Pancreas (tissue), 10 donors: ENCODE results near the gene PSAT1. TPM values are rescaled to one million over a fixed set of nuclear protein-coding genes. Genes with fewer than 3 reads are reported as not detected.

Source experiments
- ATAC-seq, 4 donors: fragments of 200-7000 bp; cut with Tn5 transposase; one replicate each; pipeline versions ENCODE4 v1.8.0 to v1.9.1; 2020; ENCODE audit warnings: mild to moderate bottlenecking in 4 of 4, moderate library complexity in 4 of 4
- DNase-seq, 6 donors: peaks; one replicate each; pipeline ENCODE4 v3.0.0-alpha.2; 2020
- FAIRE-seq: peaks from 2 replicates; lab custom pipeline; 2012; peaks lifted over from hg19 to GRCh38; lab: Jason Lieb, UNC
- H3K27ac ChIP-seq, 4 donors: fragments of 200-600 bp; sonication (generic); 1 replicate in 3 of 4; 2 replicates in 1 of 4; pipeline versions ENCODE4 v1.5.0 to v1.8.0; 2020
- H3K27me3 ChIP-seq, 4 donors: fragments of 200-600 bp; one replicate each; pipeline ENCODE4 v1.8.0; 2021
- H3K36me3 ChIP-seq, 3 donors: fragments of 200-600 bp; sonication (generic) in 1 of 3; one replicate each; pipeline versions ENCODE4 v1.5.0 to v1.8.0; 2020 to 2021
- H3K4me1 ChIP-seq, 3 donors: fragments of 200-600 bp; one replicate each; pipeline ENCODE4 v1.8.0; 2021
- H3K4me3 ChIP-seq, 4 donors: fragments of 200-600 bp; sonication (generic) in 2 of 4; one replicate each; pipeline versions ENCODE4 v1.5.0 to v1.8.0; 2020 to 2021
- H3K9me3 ChIP-seq, 4 donors: fragments of 200-600 bp; one replicate each; pipeline ENCODE4 v1.8.0; 2021
- CTCF ChIP-seq, 4 donors: fragments of 200-600 bp; sonication (generic) in 3 of 4; IDR thresholded peaks; one replicate each; pipeline versions ENCODE4 v1.5.0 to v1.8.0; 2021; ENCODE audit warnings: antibody characterized with exemption in 4 of 4
- WGBS, 2 donors: extraction: QIAGEN DNeasy Blood & Tissue Kit; methylation state at CpG; one replicate each; pipeline ENCODE4 v1.1.7; 2013; 5-methylcytosine and 5-hydroxymethylcytosine counted together
- intact Hi-C, 3 donors: fragments of 100-400 bp; cut with DNase I; formaldehyde crosslinking; loops; one replicate each; pipeline versions ENCODE4 v1.11.1 to v1.14.2; 2022
- polyA plus RNA-seq, 2 donors: library from polyadenylated mRNA; stranded (reverse); fragments of 200-250 nt; gene quantifications; one replicate each; pipeline ENCODE4 v1.2.3, GENCODE V29; 2013
- total RNA-seq, 6 donors: library from RNA; stranded (reverse); fragmentation: NEBNext Ultra II Directional in 4 of 6; extraction: Animal tissue kit (Norgen Biotek cat#: 25700) in 4 of 6; gene quantifications; one replicate each; pipeline versions ENCODE4 v1.2.1 to v1.2.4, GENCODE V29; 2021 to 2023
- donor health status: healthy with polysubstance abuse.
- donor health status: DM: no; HTN: no; CAD: no; lungs with moderate emphysema.
- donor health status: DM: no; HTN: no; CAD: no.
- donor health status: control.
- donor health status: control.
- donor health status: Bipolar disorder and iron deficiency.
- donor health status: DM: yes; HTN: yes; CAD: no.
- donor health status: DM: no; HTN: no; CAD: no.
- donor health status: DM: no; HTN: no; CAD: no.
- donor health status: DM: yes; HTN: yes; CAD: no.

PSAT1 gene
- total and polyA plus RNA-seq, 8 donors: 9.0 to 189 (median 23.9) TPM

- intact Hi-C loops: no loop called here
- no peak for ATAC-seq
- no peak for TF ChIP-seq CTCF (IDR thresholded peaks at IDR 0.05)
- Histone ChIP-seq H3K27ac (peak overlapping the region in 2 of 4 donors; percentile 54 to 76), H3K27me3 (no peaks in the 10 kb centered on the region), H3K9me3 (no peaks in the 10 kb centered on the region), H3K4me3 (no peak overlapping the region), H3K36me3 (no peaks in the 10 kb centered on the region), H3K4me1 (peaks cover 23 to 38% (median 26%) of the 10 kb centered on the region in 3 donors)
- DNase-seq: no peak
- WGBS, 2 donors: 41 to 48% methylated on average over 6 of the region's 6 CpGs
- no peak for FAIRE-seq
Observed at GRCh38 chr9:78300209-78300608, 3.3 kb downstream of the PSAT1 start.

- 58 to 73% methylated on average over 2 of the region's 2 CpGs for WGBS, 2 donors
- Histone ChIP-seq H3K4me3 (no peak overlapping the region), H3K36me3 (no peaks in the 10 kb centered on the region), H3K9me3 (no peaks in the 10 kb centered on the region), H3K4me1 (peaks cover 26 to 34% (median 27%) of the 10 kb centered on the region in 3 donors), H3K27ac (peak overlapping the region in 3 of 4 donors; percentile 16 to 75 (median 67)), H3K27me3 (no peaks in the 10 kb centered on the region)
- ATAC-seq: no peak
- intact Hi-C loops: no loop called here
- TF ChIP-seq CTCF (IDR thresholded peaks at IDR 0.05): no peak
- no peak for DNase-seq
- FAIRE-seq: no peak
Observed at GRCh38 chr9:78301466-78301865, 4.5 kb downstream of the PSAT1 start.

GRCh38 chr9:78303377-78304062, 6.6 kb downstream of the PSAT1 start:
- peaks cover 26 to 34% (median 30%) of the 10 kb centered on the region in 3 donors for H3K4me1 ChIP-seq
- peak in 4 of 6 donors; percentile 82 to 87 (median 84) for DNase-seq
- H3K36me3 ChIP-seq: no peaks in the 10 kb centered on the region
- peak overlapping the region; percentile 35 to 75 (median 55) for H3K27ac ChIP-seq
- no peaks in the 10 kb centered on the region for H3K9me3 ChIP-seq
- no peaks in the 10 kb centered on the region for H3K27me3 ChIP-seq
- 40 to 44% methylated on average over 3 of the region's 3 CpGs for WGBS, 2 donors
- no peak for FAIRE-seq
- no peak for TF ChIP-seq CTCF (IDR thresholded peaks at IDR 0.05)
- intact Hi-C loops: no loop called here
- ATAC-seq: peak; percentile 83 to 92 (median 88)
- H3K4me3 ChIP-seq: no peak overlapping the region

GRCh38 chr9:78304357-78304756, 7.4 kb downstream of the PSAT1 start:
- ATAC-seq (no peak), FAIRE-seq (no peak), DNase-seq (no peak)
- Histone ChIP-seq H3K36me3 (no peaks in the 10 kb centered on the region), H3K27me3 (no peaks in the 10 kb centered on the region), H3K27ac (no peak overlapping the region), H3K4me1 (peaks cover 26 to 34% (median 30%) of the 10 kb centered on the region in 3 donors), H3K4me3 (no peak overlapping the region), H3K9me3 (no peaks in the 10 kb centered on the region)
- TF ChIP-seq CTCF (IDR thresholded peaks at IDR 0.05): no peak
- intact Hi-C loops: no loop called here
- 85 to 95% methylated on average over 1 of the region's 1 CpG for WGBS, 2 donors
